ENCODE results near the gene PPP1R12B.

Gene PPP1R12B

DNA sequence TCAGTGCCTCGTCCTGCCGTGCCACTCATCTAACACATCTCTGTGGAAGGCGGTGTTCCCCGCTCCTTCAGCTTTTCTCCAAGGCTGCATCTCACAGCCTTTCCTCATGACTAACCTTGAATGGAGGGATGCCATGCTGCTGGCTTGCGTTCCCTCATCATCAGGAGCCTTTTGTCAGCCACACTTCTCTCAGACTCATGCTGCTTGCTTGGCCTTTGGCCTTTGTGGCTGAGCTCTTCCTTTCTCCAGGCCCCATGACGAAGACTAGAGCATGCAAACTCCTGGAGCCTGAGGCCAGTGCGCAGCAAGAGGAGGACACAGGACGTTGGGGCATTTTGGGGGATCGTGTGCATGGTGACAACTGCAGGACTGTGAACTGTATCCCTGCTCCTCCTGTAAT lies 291.0 kb downstream of the PPP1R12B start:
- DNase-seq (ENCODE audit: insufficient read length, low spot score), result peak; percentile 23
- no peak for TF ChIP-seq POLR2A (IDR thresholded peaks at IDR 0.05; ENCODE audit: low read depth, low read length)
- FAIRE-seq, result no peak

DNA sequence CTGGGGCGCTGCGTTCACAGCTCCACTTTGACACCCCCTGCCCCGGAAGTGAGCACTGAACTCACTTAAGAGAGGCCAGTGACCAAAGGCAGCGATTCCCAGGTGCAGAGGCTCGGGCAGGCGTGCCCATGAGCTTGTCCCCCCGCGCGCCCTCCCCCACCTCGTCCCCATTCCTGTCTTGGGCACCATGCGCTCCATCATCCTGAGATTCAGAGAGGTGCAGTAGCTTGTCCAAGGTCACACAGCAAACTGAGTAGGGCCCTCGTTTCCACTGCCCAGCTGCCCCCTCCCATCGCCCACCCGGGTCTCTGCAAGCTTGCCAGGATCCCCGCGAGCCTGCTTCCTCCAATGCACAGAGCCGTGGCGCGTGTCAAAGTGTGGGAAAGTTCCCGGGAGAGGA lies 293.7 kb downstream of the PPP1R12B start:
- TF ChIP-seq POLR2A (IDR thresholded peaks at IDR 0.05; ENCODE audit: low read depth, low read length), result no peak
- DNase-seq (ENCODE audit: insufficient read length, low spot score) (no peak), FAIRE-seq (no peak)
